Panc1 (cell line): ENCODE measurements around the gene GALNT10. TPM values are rescaled to one million over a fixed set of nuclear protein-coding genes. Genes with fewer than 3 reads are reported as not detected.

Source experiments
- ATAC-seq: fragments of 200-7000 bp; cut with Tn5 transposase; 2 replicates; pipeline ENCODE4 v1.9.1; 2020; ENCODE audit warnings: mild to moderate bottlenecking, moderate library complexity
- BruUV-seq: library from RNA; stranded (reverse); fragments of 400-500 nt; replicated peaks from 2 replicates; lab custom pipeline; 2021; lab: Mats Ljungman, UMichigan
- CTCF ChIA-PET: fragments of 300-600 bp; sonication (Branson Sonifier 250); formaldehyde crosslinking; loops from one replicate; lab custom pipeline; 2022; ENCODE audit warnings: antibody characterized with exemption; lab: Charles Lee
- POLR2A ChIA-PET: fragments of 300-600 bp; sonication (Branson Sonifier 250); formaldehyde crosslinking; loops from one replicate; lab custom pipeline; 2022; ENCODE audit warnings: antibody characterized with exemption; lab: Charles Lee
- DNase-seq: peaks from one replicate; pipeline ENCODE4 v3.0.0-alpha.2; 2010; ENCODE audit warnings: low read depth, low spot score
- H3K27ac ChIP-seq: 2 replicates; pipeline ENCODE4 v1.5.1; 2011; ENCODE audit warnings: mild to moderate bottlenecking, low read length, inconsistent platforms
- H3K27me3 ChIP-seq: fragments of 200-500 bp; sonication (Bioruptor generic); 2 replicates; pipeline ENCODE4 v1.6.0; 2014; ENCODE audit warnings: low read length, inconsistent platforms; ENCODE audit not compliant: control insufficient read depth, insufficient read depth
- H3K36me3 ChIP-seq: fragments of 200-500 bp; sonication (Bioruptor generic); 2 replicates; pipeline ENCODE4 v1.5.1; 2014; ENCODE audit warnings: inconsistent platforms, mild to moderate bottlenecking, low read length, moderate library complexity; ENCODE audit not compliant: control insufficient read depth, insufficient read depth
- H3K4me1 ChIP-seq: 2 replicates; pipeline ENCODE4 v1.5.1; 2011; ENCODE audit warnings: inconsistent platforms, mild to moderate bottlenecking, low read length, moderate library complexity; ENCODE audit not compliant: control insufficient read depth, insufficient read depth
- H3K4me3 ChIP-seq, 2 experiments: 2 replicates each; pipeline ENCODE4 v1.5.1; 2011 to 2012; ENCODE audit warnings: low read depth in 2 of 2, low read length in 2 of 2, mild to moderate bottlenecking in 2 of 2, inconsistent platforms in 1 of 2, moderate library complexity in 1 of 2
- H3K9me3 ChIP-seq: fragments of 200-500 bp; sonication (Bioruptor generic); 2 replicates; pipeline ENCODE4 v1.5.1; 2014; ENCODE audit warnings: low read depth, mild to moderate bottlenecking, inconsistent platforms, low read length, moderate library complexity; ENCODE audit not compliant: control insufficient read depth, insufficient read depth
- CTCF ChIP-seq: fragments of 450-650 bp; IDR thresholded peaks from 2 replicates; pipeline ENCODE4 v1.5.1; 2017; ENCODE audit warnings: mild to moderate bottlenecking
- POLR2AphosphoS5 ChIP-seq: IDR thresholded peaks from 2 replicates; pipeline ENCODE4 v1.6.1; 2012; ENCODE audit warnings: mild to moderate bottlenecking, low read depth, low read length, moderate library complexity
- SIN3A ChIP-seq: IDR thresholded peaks from 2 replicates; pipeline ENCODE4 v1.6.1; 2012; ENCODE audit warnings: low read depth, mild to moderate bottlenecking, low read length, moderate library complexity, borderline replicate concordance; ENCODE audit not compliant: insufficient read depth
- TCF7L2 ChIP-seq: IDR thresholded peaks from 2 replicates; pipeline ENCODE4 v1.6.1; 2011; ENCODE audit warnings: mild to moderate bottlenecking, low read depth, low read length, inconsistent platforms
- in situ Hi-C: cut with HindIII; loops from 2 replicates; pipeline ENCODE4 v1.10.0; 2016; ENCODE audit warnings: low sequenced_read_pairs, low pct_unique_long_range_greater_than_20kb
- intact Hi-C: fragments of 100-400 bp; cut with micrococcal nuclease; formaldehyde crosslinking; loops from one replicate; pipeline ENCODE4 v1.10.0; 2022; ENCODE audit not compliant: unreplicated experiment
- total RNA-seq: library from RNA; stranded (reverse); gene quantifications from one replicate; pipeline ENCODE4 v1.2.1, GENCODE V29; 2021; ENCODE audit not compliant: unreplicated experiment
- TF ChIP-seq, protein P1 (sequence below), 2 experiments: IDR thresholded peaks; 2 replicates each; pipeline ENCODE4 v1.6.1; 2011 to 2012; ENCODE audit warnings: low read depth in 2 of 2, control low read depth in 1 of 2, low read length in 1 of 2, mild to moderate bottlenecking in 1 of 2, moderate library complexity in 1 of 2; ENCODE audit not compliant: insufficient read depth in 1 of 2

GALNT10 gene
- total RNA-seq, 1 experiment from 2014 or later = 50.5 TPM

- no peaks in the 10 kb centered on the region for H3K4me1 ChIP-seq
- no peak overlapping the region for H3K4me3 ChIP-seq
- no peak for ATAC-seq
- no peaks in the 10 kb centered on the region for H3K9me3 ChIP-seq
- intact Hi-C loops = no loop called here
- BruUV-seq = no TSS peak
- no peak for DNase-seq
- POLR2A ChIA-PET = no interaction called here
- TF ChIP-seq POLR2AphosphoS5 (no peak), SIN3A (no peak), TCF7L2 (no peak), CTCF (no peak)
- TF ChIP-seq, protein P1, sequence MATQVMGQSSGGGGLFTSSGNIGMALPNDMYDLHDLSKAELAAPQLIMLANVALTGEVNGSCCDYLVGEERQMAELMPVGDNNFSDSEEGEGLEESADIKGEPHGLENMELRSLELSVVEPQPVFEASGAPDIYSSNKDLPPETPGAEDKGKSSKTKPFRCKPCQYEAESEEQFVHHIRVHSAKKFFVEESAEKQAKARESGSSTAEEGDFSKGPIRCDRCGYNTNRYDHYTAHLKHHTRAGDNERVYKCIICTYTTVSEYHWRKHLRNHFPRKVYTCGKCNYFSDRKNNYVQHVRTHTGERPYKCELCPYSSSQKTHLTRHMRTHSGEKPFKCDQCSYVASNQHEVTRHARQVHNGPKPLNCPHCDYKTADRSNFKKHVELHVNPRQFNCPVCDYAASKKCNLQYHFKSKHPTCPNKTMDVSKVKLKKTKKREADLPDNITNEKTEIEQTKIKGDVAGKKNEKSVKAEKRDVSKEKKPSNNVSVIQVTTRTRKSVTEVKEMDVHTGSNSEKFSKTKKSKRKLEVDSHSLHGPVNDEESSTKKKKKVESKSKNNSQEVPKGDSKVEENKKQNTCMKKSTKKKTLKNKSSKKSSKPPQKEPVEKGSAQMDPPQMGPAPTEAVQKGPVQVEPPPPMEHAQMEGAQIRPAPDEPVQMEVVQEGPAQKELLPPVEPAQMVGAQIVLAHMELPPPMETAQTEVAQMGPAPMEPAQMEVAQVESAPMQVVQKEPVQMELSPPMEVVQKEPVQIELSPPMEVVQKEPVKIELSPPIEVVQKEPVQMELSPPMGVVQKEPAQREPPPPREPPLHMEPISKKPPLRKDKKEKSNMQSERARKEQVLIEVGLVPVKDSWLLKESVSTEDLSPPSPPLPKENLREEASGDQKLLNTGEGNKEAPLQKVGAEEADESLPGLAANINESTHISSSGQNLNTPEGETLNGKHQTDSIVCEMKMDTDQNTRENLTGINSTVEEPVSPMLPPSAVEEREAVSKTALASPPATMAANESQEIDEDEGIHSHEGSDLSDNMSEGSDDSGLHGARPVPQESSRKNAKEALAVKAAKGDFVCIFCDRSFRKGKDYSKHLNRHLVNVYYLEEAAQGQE (IDR thresholded peaks at IDR 0.05; ENCODE audit: insufficient read depth in 1 of 2, low read depth in 2 of 2, low read length in 1 of 2) = no peak
- CTCF ChIA-PET = no interaction called here
- H3K36me3 ChIP-seq = no peaks in the 10 kb centered on the region
- H3K27me3 ChIP-seq = peaks cover 6% of the 10 kb centered on the region
- in situ Hi-C loops = no loop called here
- no peak overlapping the region for H3K27ac ChIP-seq
Measured at GRCh38 chr5:154172785-154173184, 17.7 kb upstream of the GALNT10 start.

DNA sequence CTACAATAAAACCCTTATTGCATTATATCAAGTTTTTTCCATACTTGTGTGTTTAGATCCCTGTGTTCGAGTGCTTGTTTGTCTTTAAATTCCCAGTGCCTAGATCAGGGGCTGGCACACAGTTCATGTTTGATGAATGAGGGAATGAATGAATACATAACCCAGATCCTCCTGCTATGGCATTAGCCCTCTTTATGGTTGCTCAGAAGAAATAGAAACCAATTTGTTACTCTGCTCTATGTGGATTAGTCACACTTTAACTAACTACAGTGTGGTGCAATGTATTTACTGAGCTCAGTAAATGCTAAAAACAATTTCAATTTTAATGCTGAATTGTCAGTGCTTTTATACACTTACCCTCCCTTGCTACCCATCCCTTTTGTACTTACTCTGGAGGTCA is 16.4 kb upstream of the GALNT10 start:
- no TSS peak for BruUV-seq
- TF ChIP-seq POLR2AphosphoS5 (no peak), CTCF (no peak), SIN3A (no peak), TCF7L2 (no peak)
- TF ChIP-seq, protein P1 (IDR thresholded peaks at IDR 0.05; ENCODE audit: insufficient read depth in 1 of 2, low read depth in 2 of 2, low read length in 1 of 2) = no peak
- Histone ChIP-seq H3K4me1 (no peaks in the 10 kb centered on the region), H3K27me3 (peaks cover 10% of the 10 kb centered on the region), H3K9me3 (no peaks in the 10 kb centered on the region), H3K36me3 (no peaks in the 10 kb centered on the region), H3K27ac (no peak overlapping the region), H3K4me3 (no peak overlapping the region)
- CTCF ChIA-PET = no interaction called here
- no peak for DNase-seq
- ATAC-seq = no peak
- intact Hi-C loops = no loop called here
- POLR2A ChIA-PET = no interaction called here
- in situ Hi-C loops = no loop called here
